BLaER1 treated with 17β-estradiol and CSF1 and Interleukin-3, amounts not matched to agents 10 nM and 100 nM (cell line): ENCODE results near the gene UTY.
"Not testable (repeated sequence)": the region's sequence is repeated elsewhere in the genome, so short reads cannot be mapped to it uniquely, and the experiment has no call there.

Experiments used
- H3K27ac ChIP-seq, 11 experiments: shearing (Covaris generic); formaldehyde crosslinking; 2 replicates each; pipeline ENCODE4 v1.8.1; 2022
- H3K27me3 ChIP-seq, 11 experiments: shearing (Covaris generic); formaldehyde crosslinking; 2 replicates each; pipeline ENCODE4 v1.8.1; 2022
- H3K36me3 ChIP-seq, 11 experiments: shearing (Covaris generic); formaldehyde crosslinking; 2 replicates each; pipeline ENCODE4 v1.8.1; 2022
- H3K4me1 ChIP-seq, 10 experiments: shearing (Covaris generic); formaldehyde crosslinking; 2 replicates each; pipeline ENCODE4 v1.8.1; 2022
- H3K4me2 ChIP-seq, 11 experiments: shearing (Covaris generic); formaldehyde crosslinking; 2 replicates each; pipeline ENCODE4 v1.8.1; 2022
- H3K4me3 ChIP-seq, 10 experiments: shearing (Covaris generic); formaldehyde crosslinking; 2 replicates each; pipeline ENCODE4 v1.8.1; 2022
- H3K9ac ChIP-seq, 11 experiments: shearing (Covaris generic); formaldehyde crosslinking; 2 replicates each; pipeline ENCODE4 v1.8.1; 2022
- H3K9me3 ChIP-seq, 11 experiments: shearing (Covaris generic); formaldehyde crosslinking; replicated peaks in 1 of 11; 2 replicates each; pipeline ENCODE4 v1.8.1; 2022
- H4K20me1 ChIP-seq, 11 experiments: shearing (Covaris generic); formaldehyde crosslinking; 2 replicates each; pipeline ENCODE4 v1.8.1; 2022
- Cebpa-rat ChIP-seq, 11 experiments: shearing (Covaris generic); IDR thresholded peaks; 2 replicates each; pipeline ENCODE4 v1.8.1; 2022

Gene UTY

GRCh38 chrY:13271706-13272105 lies 208.1 kb downstream of the UTY start:
- H4K20me1 ChIP-seq = no peaks in the 10 kb centered on the region
- H3K27ac ChIP-seq = no peak overlapping the region
- H3K27me3 ChIP-seq = no peaks in the 10 kb centered on the region
- no peaks in the 10 kb centered on the region for H3K36me3 ChIP-seq
- H3K4me2 ChIP-seq = no peak overlapping the region
- no peaks in the 10 kb centered on the region for H3K9me3 ChIP-seq
- no peak overlapping the region for H3K9ac ChIP-seq
- no peak for TF ChIP-seq Cebpa-rat (IDR thresholded peaks at IDR 0.05)
- H3K4me1 ChIP-seq = no peaks in the 10 kb centered on the region
- no peak overlapping the region for H3K4me3 ChIP-seq

DNA sequence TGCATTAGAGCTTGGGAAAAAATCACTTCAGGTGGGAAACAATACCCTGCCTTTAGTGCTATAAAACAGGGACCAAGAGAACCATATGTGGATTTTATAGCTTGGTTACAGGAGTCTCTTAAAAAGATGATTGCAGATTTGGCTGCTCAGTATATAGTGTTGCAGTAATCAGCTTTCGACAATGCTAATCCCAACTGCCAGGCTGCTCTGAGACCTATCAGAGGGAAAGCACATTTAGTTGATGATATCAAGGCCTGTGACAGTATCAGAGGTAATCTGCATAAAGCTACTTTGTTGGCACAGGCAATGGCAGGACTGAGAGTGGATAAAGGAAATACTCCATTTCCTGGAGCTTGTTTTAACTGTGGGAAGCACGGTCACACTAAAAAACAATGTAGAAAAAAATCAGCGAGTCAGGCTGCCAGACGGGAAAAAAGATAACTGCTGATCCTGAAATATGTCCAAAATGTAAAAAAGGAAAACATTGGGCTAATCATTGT lies 225.8 kb downstream of the UTY start:
- H3K9ac ChIP-seq, H3K27me3 ChIP-seq, H4K20me1 ChIP-seq, H3K36me3 ChIP-seq, H3K4me3 ChIP-seq, H3K27ac ChIP-seq, H3K4me1 ChIP-seq, H3K4me2 ChIP-seq, H3K9me3 ChIP-seq: not testable (repeated sequence)

DNA sequence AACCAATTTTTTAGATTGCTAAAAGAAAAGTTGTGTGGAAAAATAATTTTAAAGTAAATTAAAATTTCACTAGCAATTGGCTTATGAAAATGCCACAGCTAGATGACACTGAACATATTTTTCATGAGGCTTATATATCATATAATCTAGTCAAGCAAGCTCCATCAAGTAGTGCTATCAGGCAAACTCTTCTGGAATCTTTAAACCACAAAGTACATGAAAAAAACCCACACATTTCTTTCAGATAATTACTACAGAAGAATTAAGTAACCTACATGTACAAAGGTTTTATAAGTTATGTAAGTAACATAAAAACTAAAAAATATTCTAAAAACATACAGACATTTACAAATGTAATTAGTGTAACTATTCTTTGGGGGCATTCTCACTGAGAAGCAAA lies 229.4 kb downstream of the UTY start:
- no peak overlapping the region for H3K4me3 ChIP-seq
- TF ChIP-seq Cebpa-rat (IDR thresholded peaks at IDR 0.05) = no peak
- no peaks in the 10 kb centered on the region for H3K36me3 ChIP-seq
- H4K20me1 ChIP-seq = no peaks in the 10 kb centered on the region
- H3K27ac ChIP-seq = no peak overlapping the region
- no peaks in the 10 kb centered on the region for H3K9me3 ChIP-seq
- H3K27me3 ChIP-seq = no peaks in the 10 kb centered on the region
- no peak overlapping the region for H3K4me2 ChIP-seq
- no peak overlapping the region for H3K9ac ChIP-seq
- H3K4me1 ChIP-seq = no peaks in the 10 kb centered on the region

GRCh38 chrY:13243716-13244115 lies 236.1 kb downstream of the UTY start:
- Histone ChIP-seq H4K20me1 (no peaks in the 10 kb centered on the region), H3K27ac (no peak overlapping the region), H3K9ac (no peak overlapping the region), H3K4me1 (no peaks in the 10 kb centered on the region), H3K4me2 (no peak overlapping the region), H3K4me3 (no peak overlapping the region), H3K27me3 (no peaks in the 10 kb centered on the region), H3K9me3 (no peaks in the 10 kb centered on the region), H3K36me3 (no peaks in the 10 kb centered on the region)
- TF ChIP-seq Cebpa-rat (IDR thresholded peaks at IDR 0.05) = no peak

DNA sequence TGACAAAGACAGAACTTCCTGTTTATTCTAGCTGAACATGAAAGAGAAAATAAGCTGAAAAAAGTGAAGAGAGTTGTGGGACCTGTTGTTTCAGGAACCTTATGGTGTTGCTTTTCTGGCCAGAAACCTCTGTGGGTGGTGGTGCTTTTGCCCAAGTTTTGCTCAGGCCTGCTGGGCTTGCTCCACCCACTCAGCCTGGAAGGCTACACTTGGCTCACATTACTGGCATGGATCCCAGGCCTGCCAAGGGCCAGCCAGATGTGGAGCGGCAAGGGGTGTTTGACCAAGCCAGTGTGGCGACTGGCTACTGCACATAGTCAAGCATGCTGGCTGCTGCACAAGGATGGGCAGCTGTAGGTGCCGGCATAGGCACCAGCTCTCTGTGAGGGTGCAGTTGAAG lies 245.9 kb downstream of the UTY start:
- H3K9ac ChIP-seq = no peak overlapping the region
- no peak for TF ChIP-seq Cebpa-rat (IDR thresholded peaks at IDR 0.05)
- H4K20me1 ChIP-seq = no peaks in the 10 kb centered on the region
- H3K27me3 ChIP-seq = no peaks in the 10 kb centered on the region
- no peaks in the 10 kb centered on the region for H3K4me1 ChIP-seq
- H3K27ac ChIP-seq = no peak overlapping the region
- H3K4me2 ChIP-seq = no peak overlapping the region
- no peaks in the 10 kb centered on the region for H3K9me3 ChIP-seq
- H3K36me3 ChIP-seq = no peaks in the 10 kb centered on the region
- no peak overlapping the region for H3K4me3 ChIP-seq

- Histone ChIP-seq H3K4me2 (no peak overlapping the region), H3K4me3 (no peak overlapping the region), H4K20me1 (no peaks in the 10 kb centered on the region), H3K4me1 (no peaks in the 10 kb centered on the region), H3K9me3 (no peaks in the 10 kb centered on the region), H3K27ac (no peak overlapping the region), H3K27me3 (no peaks in the 10 kb centered on the region), H3K9ac (no peak overlapping the region), H3K36me3 (no peaks in the 10 kb centered on the region)
- TF ChIP-seq Cebpa-rat (IDR thresholded peaks at IDR 0.05) = no peak
Measured at GRCh38 chrY:13233118-13233517, 246.7 kb downstream of the UTY start.

DNA sequence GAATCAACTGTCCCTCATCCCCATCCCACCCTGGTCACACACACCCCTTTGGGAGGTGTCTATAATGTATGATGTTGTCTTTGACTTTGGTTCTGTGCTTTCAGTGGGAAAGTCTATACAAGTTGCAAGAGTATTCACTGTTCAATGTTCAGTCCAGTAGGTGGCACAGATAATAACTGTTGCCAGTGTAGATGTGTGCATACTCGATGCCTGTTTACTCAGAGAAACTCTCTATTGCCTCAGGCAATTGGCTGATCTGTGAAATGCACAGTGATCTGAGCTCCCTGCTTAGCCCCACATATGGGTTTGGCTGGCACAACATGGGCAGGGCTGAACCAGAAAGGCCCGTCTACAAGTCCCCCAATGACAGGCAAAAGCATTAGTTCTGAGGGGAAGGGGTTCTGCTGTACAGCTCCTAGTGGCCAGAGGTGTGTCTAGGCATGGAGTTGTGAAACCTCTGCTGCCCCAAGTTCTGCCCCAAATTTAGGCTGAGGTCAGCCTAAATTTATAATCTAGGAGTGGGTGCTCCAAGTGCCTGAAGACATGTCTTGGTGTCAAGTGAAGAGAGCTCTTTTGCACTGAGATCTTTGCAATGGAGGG lies 252.4 kb downstream of the UTY start:
- Histone ChIP-seq H3K4me1 (no peaks in the 10 kb centered on the region), H4K20me1 (no peaks in the 10 kb centered on the region), H3K9me3 (no peaks in the 10 kb centered on the region), H3K27me3 (no peaks in the 10 kb centered on the region), H3K27ac (no peak overlapping the region), H3K4me3 (no peak overlapping the region), H3K4me2 (no peak overlapping the region), H3K36me3 (no peaks in the 10 kb centered on the region), H3K9ac (no peak overlapping the region)
- TF ChIP-seq Cebpa-rat (IDR thresholded peaks at IDR 0.05) = no peak

GRCh38 chrY:13210961-13211646 lies 268.7 kb downstream of the UTY start:
- no peak overlapping the region for H3K27ac ChIP-seq
- H3K4me3 ChIP-seq = no peak overlapping the region
- H3K4me1 ChIP-seq = no peaks in the 10 kb centered on the region
- no peaks in the 10 kb centered on the region for H4K20me1 ChIP-seq
- no peaks in the 10 kb centered on the region for H3K9me3 ChIP-seq
- TF ChIP-seq Cebpa-rat (IDR thresholded peaks at IDR 0.05) = no peak
- H3K4me2 ChIP-seq = no peak overlapping the region
- H3K27me3 ChIP-seq = no peaks in the 10 kb centered on the region
- no peak overlapping the region for H3K9ac ChIP-seq
- H3K36me3 ChIP-seq = no peaks in the 10 kb centered on the region

DNA sequence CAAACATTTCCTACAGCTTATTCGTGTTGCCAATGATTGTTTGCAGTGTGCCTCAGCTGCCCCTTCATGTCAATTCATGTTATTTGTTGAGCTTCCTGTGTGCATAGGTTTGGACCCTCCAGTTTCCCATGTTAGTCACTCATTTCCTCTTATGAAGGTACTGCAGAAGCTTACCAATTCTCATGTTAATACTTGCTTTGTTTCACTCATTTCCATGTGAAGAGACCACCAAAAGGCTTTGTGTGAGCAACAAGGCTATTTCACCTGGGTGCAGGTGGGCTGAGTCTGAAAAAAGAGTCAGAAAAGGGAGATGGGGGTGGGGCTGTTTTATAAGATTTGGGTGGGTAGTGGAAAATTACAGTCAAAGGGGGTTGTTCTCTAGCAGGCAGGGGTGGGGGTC lies 274.6 kb downstream of the UTY start:
- no peaks in the 10 kb centered on the region for H3K27me3 ChIP-seq
- no peak overlapping the region for H3K4me2 ChIP-seq
- H3K4me3 ChIP-seq = no peak overlapping the region
- no peak overlapping the region for H3K9ac ChIP-seq
- no peak for TF ChIP-seq Cebpa-rat (IDR thresholded peaks at IDR 0.05)
- H3K9me3 ChIP-seq = no peaks in the 10 kb centered on the region
- no peaks in the 10 kb centered on the region for H4K20me1 ChIP-seq
- no peak overlapping the region for H3K27ac ChIP-seq
- no peaks in the 10 kb centered on the region for H3K36me3 ChIP-seq
- H3K4me1 ChIP-seq = no peaks in the 10 kb centered on the region
